Mucosa of descending colon (tissue), 3 donors: ENCODE data around the gene INO80. TPM values are rescaled to one million over a fixed set of nuclear protein-coding genes. Genes with fewer than 3 reads are reported as not detected.

Experiments used
- ATAC-seq: fragments of 200-7000 bp; cut with Tn5 transposase; one replicate; pipeline ENCODE4 v1.9.1; 2020; ENCODE audit warnings: mild to moderate bottlenecking, moderate library complexity
- DNase-seq, 3 donors: peaks; one replicate each; pipeline ENCODE4 v3.0.0-alpha.2; 2020
- H3K36me3 ChIP-seq: fragments of 200-600 bp; one replicate; pipeline ENCODE4 v1.8.0; 2021; ENCODE audit warnings: low read depth, mild to moderate bottlenecking
- H3K4me1 ChIP-seq: fragments of 200-600 bp; one replicate; pipeline ENCODE4 v1.8.0; 2021; ENCODE audit warnings: low read depth, mild to moderate bottlenecking
- H3K4me3 ChIP-seq: fragments of 200-600 bp; one replicate; pipeline ENCODE4 v1.8.0; 2021; ENCODE audit warnings: mild to moderate bottlenecking
- H3K9me3 ChIP-seq: fragments of 200-600 bp; one replicate; pipeline ENCODE4 v1.8.0; 2021; ENCODE audit warnings: mild to moderate bottlenecking
- CTCF ChIP-seq: fragments of 200-600 bp; IDR thresholded peaks from one replicate; pipeline ENCODE4 v1.8.0; 2022; ENCODE audit warnings: antibody characterized with exemption, mild to moderate bottlenecking
- intact Hi-C, 2 donors: fragments of 100-400 bp; cut with DNase I in 1 of 2; cut with micrococcal nuclease in 1 of 2; formaldehyde crosslinking; loops; one replicate each; pipeline versions ENCODE4 v1.11.0 to v1.11.1; 2022; cut with DNase I, micrococcal nuclease
- total RNA-seq, 3 donors: library from RNA; stranded (reverse); fragmentation: NEBNext Ultra II Directional in 2 of 3; extraction: Animal tissue kit (Norgen Biotek cat#: 25700) in 2 of 3; gene quantifications; one replicate each; pipeline versions ENCODE4 v1.2.1 to v1.2.4, GENCODE V29; 2021 to 2023
- donor health status: DM: no; HTN: no; CAD: no; lungs with moderate emphysema.
- donor health status: DM: no; HTN: no; CAD: no.
- donor health status: DM: no; HTN: yes; CAD: no.

INO80 gene
- total RNA-seq, 3 donors from 2014 or later: 22.7 to 28.0 (median 26.3) TPM

DNA sequence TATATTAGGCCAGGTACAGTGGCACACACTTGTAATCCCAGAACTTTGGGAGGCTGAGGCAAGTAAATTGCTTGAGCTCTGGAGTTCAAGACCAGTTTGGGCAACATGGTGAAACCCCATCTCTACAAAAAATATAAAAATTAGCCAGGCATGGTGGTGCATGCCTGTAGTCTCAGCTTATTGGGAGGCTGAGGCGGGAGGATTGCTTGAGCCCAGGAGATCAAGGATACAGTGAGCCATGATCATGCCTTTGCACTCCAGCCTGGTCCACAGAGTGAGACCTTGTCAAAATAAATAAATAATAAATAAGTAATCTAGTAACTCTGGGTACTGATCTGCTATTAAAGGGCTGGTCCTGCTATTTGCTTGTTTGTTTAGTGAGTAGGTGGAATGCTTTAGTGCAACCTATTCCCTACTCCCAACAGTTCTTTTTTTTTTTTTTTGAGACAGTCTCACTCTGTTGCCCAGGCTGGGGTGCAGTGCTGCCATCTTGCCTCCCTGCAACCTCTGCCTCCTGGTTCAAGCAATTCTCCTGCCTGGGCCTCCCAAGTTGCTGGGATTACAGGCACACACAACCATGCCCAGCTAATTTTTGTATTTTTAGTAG lies 9.1 kb upstream of the INO80 start:
- no peak overlapping the region for H3K4me3 ChIP-seq
- no peak for TF ChIP-seq CTCF
- no peaks in the 10 kb centered on the region for H3K36me3 ChIP-seq
- intact Hi-C loops: no loop called here
- H3K4me1 ChIP-seq: no peaks in the 10 kb centered on the region
- H3K9me3 ChIP-seq: no peaks in the 10 kb centered on the region
- ATAC-seq: no peak
- no peak for DNase-seq

DNA sequence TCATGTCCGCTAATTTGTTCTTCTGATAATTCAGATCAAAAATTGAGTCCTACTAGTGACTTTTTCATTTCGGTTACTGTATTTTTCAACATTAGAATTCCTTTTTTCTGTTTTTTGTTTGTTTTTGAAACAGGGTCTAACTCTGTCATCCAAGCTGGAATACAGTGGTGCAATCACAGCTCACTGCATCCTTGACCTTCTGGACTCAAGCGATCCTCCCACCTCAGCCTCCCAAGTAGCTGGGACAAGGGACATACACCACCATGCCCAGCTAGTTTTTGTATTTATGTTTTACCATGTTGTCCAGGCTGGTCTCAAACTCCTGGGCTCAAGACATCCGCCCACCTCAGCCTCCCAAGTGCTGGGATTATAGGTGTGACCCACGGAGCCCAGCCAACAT lies 8.0 kb upstream of the INO80 start:
- Histone ChIP-seq H3K4me3 (no peak overlapping the region), H3K36me3 (no peaks in the 10 kb centered on the region), H3K4me1 (no peaks in the 10 kb centered on the region), H3K9me3 (no peaks in the 10 kb centered on the region)
- DNase-seq: no peak
- no peak for ATAC-seq
- intact Hi-C loops: no loop called here
- TF ChIP-seq CTCF: no peak

- Histone ChIP-seq H3K9me3 (no peaks in the 10 kb centered on the region), H3K4me1 (no peaks in the 10 kb centered on the region), H3K36me3 (no peaks in the 10 kb centered on the region), H3K4me3 (no peak overlapping the region)
- DNase-seq (no peak), ATAC-seq (no peak)
- TF ChIP-seq CTCF: no peak
- intact Hi-C loops: no loop called here
Measured at GRCh38 chr15:41122849-41123248, 6.8 kb upstream of the INO80 start.

- intact Hi-C loops: no loop called here
- Histone ChIP-seq H3K4me1 (no peaks in the 10 kb centered on the region), H3K4me3 (no peak overlapping the region), H3K9me3 (no peaks in the 10 kb centered on the region), H3K36me3 (no peaks in the 10 kb centered on the region)
- no peak for ATAC-seq
- DNase-seq: no peak
- TF ChIP-seq CTCF: no peak
Measured at GRCh38 chr15:41121951-41122350, 5.9 kb upstream of the INO80 start.

- DNase-seq: no peak
- intact Hi-C loops: no loop called here
- H3K4me3 ChIP-seq: peak overlapping the region; percentile 92
- TF ChIP-seq CTCF: no peak
- H3K4me1 ChIP-seq: peaks cover 6% of the 10 kb centered on the region
- no peak for ATAC-seq
- peaks cover 4% of the 10 kb centered on the region for H3K36me3 ChIP-seq
- H3K9me3 ChIP-seq: no peaks in the 10 kb centered on the region
Measured at GRCh38 chr15:41116962-41117252, 827 bp upstream of the INO80 start.

GRCh38 chr15:41115652-41116115 lies 396 bp downstream of the INO80 start:
- no peaks in the 10 kb centered on the region for H3K9me3 ChIP-seq
- H3K4me3 ChIP-seq: peak overlapping the region; percentile 92
- no peak for TF ChIP-seq CTCF
- DNase-seq (peak; percentile 72 to 88 (median 76)), ATAC-seq (peak; percentile 67)
- peaks cover 4% of the 10 kb centered on the region for H3K36me3 ChIP-seq
- intact Hi-C loops: no loop called here
- H3K4me1 ChIP-seq: peaks cover 6% of the 10 kb centered on the region
